ENCODE results near the gene TIMM8A. TPM values are rescaled to one million over a fixed set of nuclear protein-coding genes. Genes with fewer than 3 reads are reported as not detected.

TIMM8A gene
- polyA plus RNA-seq, 1 donor from 2014 or later = 7.2 TPM

DNA sequence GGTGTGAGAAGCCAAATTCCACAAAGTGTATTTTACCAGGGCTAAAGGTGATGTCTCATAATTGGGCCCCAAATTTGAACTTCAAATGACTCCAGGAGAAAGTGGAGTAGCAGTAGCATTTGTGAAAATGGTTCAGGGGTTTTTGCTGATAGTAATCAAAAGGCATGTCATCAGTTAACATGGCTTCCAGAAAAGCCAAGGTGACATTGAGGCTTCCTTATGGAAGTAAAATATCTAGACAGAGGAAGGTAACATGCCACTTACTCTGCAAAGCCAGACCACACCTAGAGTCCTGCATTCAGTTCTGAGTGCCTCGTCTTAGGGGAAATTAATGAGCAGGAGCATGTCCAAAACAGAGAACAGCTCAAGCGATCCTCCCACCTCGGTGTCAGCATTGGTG is 40.1 kb upstream of the TIMM8A start:
- Histone ChIP-seq H3K27me3 (ENCODE audit: insufficient read depth, low read depth, low read length) (no peaks in the 10 kb centered on the region), H3K4me2 (ENCODE audit: low read length) (no peak overlapping the region), H3K36me3 (ENCODE audit: insufficient read depth, low read length) (no peaks in the 10 kb centered on the region), H3K79me2 (replicated peaks; ENCODE audit: insufficient read depth, low read length) (no peaks in the 10 kb centered on the region), H2AFZ (ENCODE audit: low read depth, low read length) (no peak overlapping the region), H3F3A (ENCODE audit: insufficient read depth, low read length, poor library complexity, severe bottlenecking) (no peaks in the 10 kb centered on the region), H3K9me2 (ENCODE audit: insufficient read depth, low read length) (no peaks in the 10 kb centered on the region), H3K9me3 (ENCODE audit: low read length) (no peaks in the 10 kb centered on the region), H4K20me1 (ENCODE audit: insufficient read depth) (no peaks in the 10 kb centered on the region), H3K9ac (ENCODE audit: low read length) (no peak overlapping the region), H3K27ac (ENCODE audit: low read length) (no peak overlapping the region), H3K4me3 (ENCODE audit: low read length) (no peak overlapping the region)
- TF ChIP-seq EZH2 (IDR thresholded peaks at IDR 0.05; ENCODE audit: borderline replicate concordance, insufficient read depth, low read length, poor library complexity, severe bottlenecking) (no peak), TAF1 (IDR thresholded peaks at IDR 0.05; ENCODE audit: low read depth) (no peak), POLR2AphosphoS5 (IDR thresholded peaks at IDR 0.05) (no peak), EP300 (conservative IDR thresholded peaks at IDR 0.05; ENCODE audit: poor library complexity, severe bottlenecking) (no peak)
- TF ChIP-seq, protein P1, sequence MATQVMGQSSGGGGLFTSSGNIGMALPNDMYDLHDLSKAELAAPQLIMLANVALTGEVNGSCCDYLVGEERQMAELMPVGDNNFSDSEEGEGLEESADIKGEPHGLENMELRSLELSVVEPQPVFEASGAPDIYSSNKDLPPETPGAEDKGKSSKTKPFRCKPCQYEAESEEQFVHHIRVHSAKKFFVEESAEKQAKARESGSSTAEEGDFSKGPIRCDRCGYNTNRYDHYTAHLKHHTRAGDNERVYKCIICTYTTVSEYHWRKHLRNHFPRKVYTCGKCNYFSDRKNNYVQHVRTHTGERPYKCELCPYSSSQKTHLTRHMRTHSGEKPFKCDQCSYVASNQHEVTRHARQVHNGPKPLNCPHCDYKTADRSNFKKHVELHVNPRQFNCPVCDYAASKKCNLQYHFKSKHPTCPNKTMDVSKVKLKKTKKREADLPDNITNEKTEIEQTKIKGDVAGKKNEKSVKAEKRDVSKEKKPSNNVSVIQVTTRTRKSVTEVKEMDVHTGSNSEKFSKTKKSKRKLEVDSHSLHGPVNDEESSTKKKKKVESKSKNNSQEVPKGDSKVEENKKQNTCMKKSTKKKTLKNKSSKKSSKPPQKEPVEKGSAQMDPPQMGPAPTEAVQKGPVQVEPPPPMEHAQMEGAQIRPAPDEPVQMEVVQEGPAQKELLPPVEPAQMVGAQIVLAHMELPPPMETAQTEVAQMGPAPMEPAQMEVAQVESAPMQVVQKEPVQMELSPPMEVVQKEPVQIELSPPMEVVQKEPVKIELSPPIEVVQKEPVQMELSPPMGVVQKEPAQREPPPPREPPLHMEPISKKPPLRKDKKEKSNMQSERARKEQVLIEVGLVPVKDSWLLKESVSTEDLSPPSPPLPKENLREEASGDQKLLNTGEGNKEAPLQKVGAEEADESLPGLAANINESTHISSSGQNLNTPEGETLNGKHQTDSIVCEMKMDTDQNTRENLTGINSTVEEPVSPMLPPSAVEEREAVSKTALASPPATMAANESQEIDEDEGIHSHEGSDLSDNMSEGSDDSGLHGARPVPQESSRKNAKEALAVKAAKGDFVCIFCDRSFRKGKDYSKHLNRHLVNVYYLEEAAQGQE (IDR thresholded peaks at IDR 0.05; ENCODE audit: borderline replicate concordance) = no peak

DNA sequence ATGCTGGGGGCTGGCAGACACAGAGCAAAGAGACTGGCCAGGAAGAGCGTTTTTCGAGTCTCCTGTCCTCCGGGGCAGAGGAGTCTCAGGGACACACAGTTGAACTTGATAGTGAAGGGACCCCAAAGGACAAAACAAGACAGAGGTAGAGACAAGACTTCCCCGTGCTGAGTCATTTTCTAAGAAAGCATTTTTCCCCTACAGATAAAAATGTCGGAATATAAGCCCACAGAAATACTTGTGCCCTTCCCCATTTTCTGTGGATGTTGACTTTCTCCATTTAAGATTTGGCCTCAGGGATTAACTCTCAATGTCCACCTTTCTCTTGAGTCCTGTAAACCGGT is 38.0 kb upstream of the TIMM8A start:
- TF ChIP-seq RAD21 (conservative IDR thresholded peaks at IDR 0.05) (no peak), EP300 (conservative IDR thresholded peaks at IDR 0.05; ENCODE audit: poor library complexity, severe bottlenecking) (no peak), TAF1 (IDR thresholded peaks at IDR 0.05; ENCODE audit: low read depth) (no peak), POLR2AphosphoS5 (IDR thresholded peaks at IDR 0.05) (no peak), SMC3 (conservative IDR thresholded peaks at IDR 0.05; ENCODE audit: poor library complexity) (no peak), EZH2 (IDR thresholded peaks at IDR 0.05; ENCODE audit: borderline replicate concordance, insufficient read depth, low read length, poor library complexity, severe bottlenecking) (no peak), MXI1 (conservative IDR thresholded peaks at IDR 0.05; ENCODE audit: poor library complexity, severe bottlenecking) (no peak)
- TF ChIP-seq, protein P1 (IDR thresholded peaks at IDR 0.05; ENCODE audit: borderline replicate concordance) = no peak
- TF ChIP-seq, protein P2, sequence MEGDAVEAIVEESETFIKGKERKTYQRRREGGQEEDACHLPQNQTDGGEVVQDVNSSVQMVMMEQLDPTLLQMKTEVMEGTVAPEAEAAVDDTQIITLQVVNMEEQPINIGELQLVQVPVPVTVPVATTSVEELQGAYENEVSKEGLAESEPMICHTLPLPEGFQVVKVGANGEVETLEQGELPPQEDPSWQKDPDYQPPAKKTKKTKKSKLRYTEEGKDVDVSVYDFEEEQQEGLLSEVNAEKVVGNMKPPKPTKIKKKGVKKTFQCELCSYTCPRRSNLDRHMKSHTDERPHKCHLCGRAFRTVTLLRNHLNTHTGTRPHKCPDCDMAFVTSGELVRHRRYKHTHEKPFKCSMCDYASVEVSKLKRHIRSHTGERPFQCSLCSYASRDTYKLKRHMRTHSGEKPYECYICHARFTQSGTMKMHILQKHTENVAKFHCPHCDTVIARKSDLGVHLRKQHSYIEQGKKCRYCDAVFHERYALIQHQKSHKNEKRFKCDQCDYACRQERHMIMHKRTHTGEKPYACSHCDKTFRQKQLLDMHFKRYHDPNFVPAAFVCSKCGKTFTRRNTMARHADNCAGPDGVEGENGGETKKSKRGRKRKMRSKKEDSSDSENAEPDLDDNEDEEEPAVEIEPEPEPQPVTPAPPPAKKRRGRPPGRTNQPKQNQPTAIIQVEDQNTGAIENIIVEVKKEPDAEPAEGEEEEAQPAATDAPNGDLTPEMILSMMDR (IDR thresholded peaks at IDR 0.05; ENCODE audit: poor library complexity, severe bottlenecking) = no peak

More for the DNA sequence above, 38.0 kb upstream of the TIMM8A start:
- Histone ChIP-seq H3K9me2 (ENCODE audit: insufficient read depth, low read length) (no peaks in the 10 kb centered on the region), H3K4me3 (ENCODE audit: low read length) (no peak overlapping the region), H4K20me1 (ENCODE audit: insufficient read depth) (no peaks in the 10 kb centered on the region), H3K9me3 (ENCODE audit: low read length) (no peaks in the 10 kb centered on the region), H3K27me3 (ENCODE audit: insufficient read depth, low read depth, low read length) (no peaks in the 10 kb centered on the region), H3K36me3 (ENCODE audit: insufficient read depth, low read length) (no peaks in the 10 kb centered on the region), H3K4me2 (ENCODE audit: low read length) (no peak overlapping the region), H3K79me2 (replicated peaks; ENCODE audit: insufficient read depth, low read length) (no peaks in the 10 kb centered on the region), H2AFZ (ENCODE audit: low read depth, low read length) (no peak overlapping the region), H3K27ac (ENCODE audit: low read length) (no peak overlapping the region), H3F3A (ENCODE audit: insufficient read depth, low read length, poor library complexity, severe bottlenecking) (no peaks in the 10 kb centered on the region), H3K9ac (ENCODE audit: low read length) (no peak overlapping the region)

All from neural cell (in vitro differentiated cells).